Measurements from ENCODE around the gene IL21R. TPM values are rescaled to one million over a fixed set of nuclear protein-coding genes. Genes with fewer than 3 reads are reported as not detected.
A peak's percentile ranks its signal among the peaks of the same experiment; 100 is the strongest.

IL21R gene
- total RNA-seq, 8 experiments from 2014 or later, result 0.05 to 1.2 (median 0.17) TPM

GRCh38 chr16:27485126-27485525 is 83.2 kb downstream of the IL21R start:
- no peak overlapping the region for H3K4me3 ChIP-seq
- WGBS, 10 experiments, result 80 to 100% (median 93%) methylated on average over 1 to 6 of the region's 9 CpGs; no CpG with 5 or more reads in 3 of the 10 experiments
- in situ Hi-C loops (cut with MboI; ENCODE audit: low pct_unique_long_range_greater_than_20kb in 2 of 9, low sequenced_read_pairs in 9 of 9, unreplicated experiment in 9 of 9), result no loop called here
- no peak for ATAC-seq (replicated peaks in 6 of 8)
- H3K27ac ChIP-seq, result no peak overlapping the region
- no peaks in the 10 kb centered on the region for H3K4me1 ChIP-seq (replicated peaks in 1 of 2)

DNA sequence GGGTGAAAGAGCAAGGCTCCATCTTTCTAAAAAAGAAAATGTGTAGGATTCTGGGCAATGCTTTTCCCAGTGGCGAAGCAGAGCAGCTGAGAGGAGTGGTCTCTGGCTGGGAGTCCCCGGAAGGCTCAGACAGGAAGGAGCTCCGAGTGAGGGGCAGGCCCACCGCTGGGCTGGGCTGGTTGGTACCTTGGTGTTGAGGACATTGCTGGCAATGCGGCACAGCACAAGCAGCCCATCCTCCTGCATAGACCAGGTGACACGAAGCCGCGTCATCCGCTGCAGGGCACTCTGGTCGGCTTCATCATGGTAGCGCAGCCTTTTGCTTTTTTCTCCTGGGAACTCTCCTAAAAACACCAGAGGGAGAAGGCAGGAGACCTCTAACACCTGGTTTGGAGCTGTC is 83.8 kb downstream of the IL21R start:
- Histone ChIP-seq H3K4me1 (replicated peaks in 1 of 2) (no peaks in the 10 kb centered on the region), H3K27ac (no peak overlapping the region), H3K4me3 (no peak overlapping the region)
- in situ Hi-C loops (cut with MboI; ENCODE audit: low pct_unique_long_range_greater_than_20kb in 2 of 9, low sequenced_read_pairs in 9 of 9, unreplicated experiment in 9 of 9), result no loop called here
- WGBS, 10 experiments, result 96 to 100% (median 99%) methylated on average over 1 to 8 of the region's 11 CpGs; no CpG with 5 or more reads in 6 of the 10 experiments
- no peak for ATAC-seq (replicated peaks in 6 of 8)

- 67 to 93% (median 84%) methylated on average over 3 to 8 of the region's 8 CpGs; no CpG with 5 or more reads in 2 of the 10 experiments for WGBS, 10 experiments
- ATAC-seq (replicated peaks in 6 of 8), result no peak
- no peak overlapping the region for H3K27ac ChIP-seq
- no peak overlapping the region for H3K4me3 ChIP-seq
- in situ Hi-C loops (cut with MboI; ENCODE audit: low pct_unique_long_range_greater_than_20kb in 2 of 9, low sequenced_read_pairs in 9 of 9, unreplicated experiment in 9 of 9), result no loop called here
- no peaks in the 10 kb centered on the region for H3K4me1 ChIP-seq (replicated peaks in 1 of 2)
These were observed 84.4 kb downstream of the IL21R start for GRCh38 chr16:27486344-27486743.

DNA sequence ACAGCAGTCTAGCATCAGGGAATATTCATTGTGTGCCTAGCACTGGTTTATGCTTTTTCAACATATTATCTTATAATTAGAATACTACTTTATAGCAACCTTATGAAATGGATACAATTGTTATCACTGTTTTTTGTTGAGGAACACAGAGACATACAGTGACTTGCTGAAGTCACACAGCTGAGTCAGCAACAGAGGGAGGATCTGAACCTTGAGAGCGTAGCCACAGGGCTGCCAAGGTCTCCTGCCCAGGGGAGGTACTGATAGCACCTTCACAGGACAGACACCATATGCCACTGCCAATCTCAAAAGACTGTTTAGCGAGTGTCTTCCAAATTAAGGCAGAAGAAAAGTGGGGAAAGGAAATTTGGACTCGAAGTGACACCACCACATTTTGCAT is 84.8 kb downstream of the IL21R start:
- 100% methylated on average over 1 to 3 of the region's 3 CpGs; no CpG with 5 or more reads in 5 of the 10 experiments for WGBS, 10 experiments
- no peak overlapping the region for H3K27ac ChIP-seq
- ATAC-seq (replicated peaks in 6 of 8), result no peak
- no peak overlapping the region for H3K4me3 ChIP-seq
- in situ Hi-C loops (cut with MboI; ENCODE audit: low pct_unique_long_range_greater_than_20kb in 2 of 9, low sequenced_read_pairs in 9 of 9, unreplicated experiment in 9 of 9), result no loop called here
- no peaks in the 10 kb centered on the region for H3K4me1 ChIP-seq (replicated peaks in 1 of 2)

DNA sequence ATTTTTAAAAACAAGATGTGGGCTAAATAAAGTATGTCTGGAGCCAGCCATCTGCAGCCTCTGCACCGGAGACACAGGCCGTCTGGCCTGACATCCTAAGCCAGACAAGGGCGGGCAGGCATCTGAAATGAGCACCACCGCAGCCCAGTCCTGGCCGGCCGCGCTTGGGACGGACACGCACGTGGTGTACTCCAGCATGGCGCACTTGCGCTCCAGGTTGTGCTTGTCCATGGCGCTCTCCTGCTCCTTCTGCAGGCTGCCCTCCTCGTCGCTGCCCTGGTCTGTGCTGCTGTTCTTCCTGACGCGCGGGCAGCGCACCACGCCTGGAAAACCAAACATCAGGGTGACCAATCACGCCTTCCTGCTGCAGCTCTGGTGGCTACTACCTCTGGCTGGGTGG is 87.4 kb downstream of the IL21R start:
- Histone ChIP-seq H3K27ac (no peak overlapping the region), H3K4me1 (replicated peaks in 1 of 2) (no peaks in the 10 kb centered on the region), H3K4me3 (no peak overlapping the region)
- WGBS, 10 experiments, result 92 to 100% (median 96%) methylated on average over 1 to 9 of the region's 21 CpGs; no CpG with 5 or more reads in 4 of the 10 experiments
- in situ Hi-C loops (cut with MboI; ENCODE audit: low pct_unique_long_range_greater_than_20kb in 2 of 9, low sequenced_read_pairs in 9 of 9, unreplicated experiment in 9 of 9), result no loop called here
- ATAC-seq (replicated peaks in 6 of 8), result no peak

DNA sequence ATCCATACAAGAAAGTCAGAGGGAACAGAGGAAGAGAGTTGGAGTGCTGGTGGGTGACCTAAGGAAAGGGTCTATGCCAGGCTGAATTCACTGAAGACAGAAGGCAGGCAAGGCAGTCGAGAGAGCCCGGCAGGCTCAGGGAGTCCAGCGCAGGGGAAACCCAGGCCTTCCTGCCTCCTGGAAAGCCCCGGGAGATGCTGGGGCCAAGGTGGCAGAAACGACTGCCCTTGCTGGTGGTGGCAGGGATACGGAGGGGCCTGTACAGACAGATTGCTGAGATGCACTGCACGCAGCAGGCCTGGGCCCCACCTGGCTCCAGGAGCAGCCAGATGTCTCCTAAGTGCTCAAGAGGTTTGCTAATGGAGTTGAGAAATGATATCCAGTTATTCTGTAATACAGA is 87.9 kb downstream of the IL21R start:
- WGBS, 10 experiments, result 0 to 100% (median 80%) methylated on average over 1 to 3 of the region's 7 CpGs; no CpG with 5 or more reads in 5 of the 10 experiments
- Histone ChIP-seq H3K4me1 (replicated peaks in 1 of 2) (no peaks in the 10 kb centered on the region), H3K27ac (no peak overlapping the region), H3K4me3 (no peak overlapping the region)
- ATAC-seq (replicated peaks in 6 of 8), result no peak
- in situ Hi-C loops (cut with MboI; ENCODE audit: low pct_unique_long_range_greater_than_20kb in 2 of 9, low sequenced_read_pairs in 9 of 9, unreplicated experiment in 9 of 9), result no loop called here

DNA sequence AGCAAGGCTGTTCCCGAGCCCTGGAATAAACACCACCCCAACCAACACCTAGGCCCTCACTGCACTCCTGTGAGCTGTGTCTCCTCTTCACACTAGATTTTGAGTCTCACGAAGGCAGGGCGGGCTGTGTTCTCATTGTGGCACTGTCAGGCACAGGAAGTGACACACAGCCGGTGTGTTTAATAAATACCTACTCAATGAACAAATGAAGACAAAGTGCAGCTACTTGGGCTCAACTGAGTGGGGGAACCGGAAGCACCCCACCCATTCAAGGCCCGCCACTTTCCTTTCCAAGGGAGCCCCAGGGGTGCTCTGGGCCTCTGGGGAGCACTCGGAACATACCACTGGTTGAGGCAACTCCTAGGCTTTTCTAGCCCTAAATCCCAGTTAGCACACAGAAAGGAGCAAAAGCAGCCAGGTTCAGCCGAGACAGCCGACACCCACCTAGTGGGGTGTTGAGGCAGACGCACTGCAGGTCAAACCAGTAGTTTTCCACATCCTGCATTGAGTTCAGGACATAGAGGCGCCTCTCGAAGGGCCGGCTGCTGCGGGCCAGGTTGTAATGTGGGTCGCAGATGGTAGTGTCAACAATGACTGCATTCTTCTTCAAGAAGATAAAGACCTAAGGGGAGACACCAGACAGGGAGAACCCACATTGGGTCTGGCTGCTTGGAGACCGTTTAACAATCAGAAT is 90.1 kb downstream of the IL21R start:
- in situ Hi-C loops (cut with MboI; ENCODE audit: low pct_unique_long_range_greater_than_20kb in 2 of 9, low sequenced_read_pairs in 9 of 9, unreplicated experiment in 9 of 9), result no loop called here
- ATAC-seq (replicated peaks in 6 of 8), result no peak
- H3K4me3 ChIP-seq, result no peak overlapping the region
- H3K4me1 ChIP-seq (replicated peaks in 1 of 2), result no peaks in the 10 kb centered on the region
- 92 to 100% (median 98%) methylated on average over 1 to 12 of the region's 16 CpGs for WGBS, 10 experiments
- H3K27ac ChIP-seq, result no peak overlapping the region

- Histone ChIP-seq H3K27ac (no peak overlapping the region), H3K4me3 (no peak overlapping the region), H3K4me1 (replicated peaks in 1 of 2) (no peaks in the 10 kb centered on the region)
- no peak for ATAC-seq (replicated peaks in 6 of 8)
- 91 to 100% (median 96%) methylated on average over 1 to 8 of the region's 11 CpGs; no CpG with 5 or more reads in 4 of the 10 experiments for WGBS, 10 experiments
- in situ Hi-C loops (cut with MboI; ENCODE audit: low pct_unique_long_range_greater_than_20kb in 2 of 9, low sequenced_read_pairs in 9 of 9, unreplicated experiment in 9 of 9), result no loop called here
These were observed 90.6 kb downstream of the IL21R start for GRCh38 chr16:27492588-27492979.

DNA sequence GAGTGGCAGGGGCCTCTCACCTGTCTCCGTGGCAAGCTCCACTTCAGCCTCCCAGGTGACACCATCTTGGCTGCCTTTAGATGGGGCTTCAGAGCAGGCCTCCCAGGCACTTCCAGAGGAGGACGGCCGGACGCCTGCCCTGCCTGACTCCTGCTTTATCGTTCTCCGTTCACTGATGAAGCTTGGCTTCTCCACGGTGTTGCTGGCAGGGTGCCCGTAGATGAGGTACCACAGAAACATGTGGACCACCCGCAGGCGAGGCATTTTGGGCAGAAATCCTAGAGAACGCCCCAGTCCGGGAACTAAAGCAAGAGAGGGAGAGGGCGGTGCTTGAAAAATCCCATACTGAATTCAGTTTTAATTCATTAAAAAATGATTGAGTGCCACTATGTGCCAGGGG is 93.2 kb downstream of the IL21R start:
- no peak overlapping the region for H3K27ac ChIP-seq
- ATAC-seq (replicated peaks in 6 of 8), result peak in 2 of 8 experiments; percentile 52 to 69
- WGBS, 10 experiments, result 17 to 100% (median 89%) methylated on average over 2 to 10 of the region's 13 CpGs; no CpG with 5 or more reads in 2 of the 10 experiments
- in situ Hi-C loops (cut with MboI; ENCODE audit: low pct_unique_long_range_greater_than_20kb in 2 of 9, low sequenced_read_pairs in 9 of 9, unreplicated experiment in 9 of 9), result no loop called here
- H3K4me3 ChIP-seq, result no peak overlapping the region
- no peaks in the 10 kb centered on the region for H3K4me1 ChIP-seq (replicated peaks in 1 of 2)

DNA sequence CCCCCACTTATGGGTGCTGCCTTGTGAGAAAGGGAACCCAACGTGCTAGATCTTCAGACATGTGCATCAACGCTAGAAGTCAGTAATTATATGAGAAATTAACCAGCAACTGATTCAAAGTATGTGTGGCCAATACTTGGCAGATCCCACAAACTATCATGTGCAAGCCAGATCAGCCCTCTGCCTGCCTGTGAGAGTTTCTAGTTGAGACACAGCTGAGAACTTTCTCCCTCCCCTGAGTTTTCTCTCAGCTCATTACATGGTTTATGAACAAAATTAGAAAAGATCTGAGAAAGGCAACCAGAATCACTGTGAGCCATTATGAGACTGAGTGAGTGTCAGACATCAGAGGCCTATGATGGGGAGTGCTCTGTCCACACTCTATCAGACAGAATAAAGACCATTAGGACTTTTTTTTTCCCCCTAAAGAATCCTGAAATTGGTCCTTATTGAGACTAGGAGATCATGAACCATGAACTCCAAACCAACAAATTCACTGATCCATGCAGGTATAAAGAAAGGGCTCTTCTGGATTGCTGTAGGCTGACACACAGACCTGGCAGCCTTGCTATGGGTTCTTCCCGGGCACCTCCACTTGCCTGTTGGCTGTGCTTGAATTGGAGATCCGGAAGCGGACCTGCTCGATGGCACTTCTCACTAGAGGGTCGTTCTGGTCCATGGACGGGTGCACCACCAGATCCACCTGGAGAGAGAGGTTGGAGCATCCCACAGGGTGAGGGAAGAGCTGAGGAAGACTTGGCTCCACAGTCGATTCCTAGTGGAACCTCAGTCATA is 96.3 kb downstream of the IL21R start:
- in situ Hi-C loops (cut with MboI; ENCODE audit: low pct_unique_long_range_greater_than_20kb in 2 of 9, low sequenced_read_pairs in 9 of 9, unreplicated experiment in 9 of 9), result no loop called here
- ATAC-seq (replicated peaks in 6 of 8), result no peak
- WGBS, 10 experiments, result 22 to 100% (median 89%) methylated on average over 1 to 9 of the region's 9 CpGs; no CpG with 5 or more reads in 2 of the 10 experiments
- no peaks in the 10 kb centered on the region for H3K4me1 ChIP-seq (replicated peaks in 1 of 2)
- no peak overlapping the region for H3K4me3 ChIP-seq
- no peak overlapping the region for H3K27ac ChIP-seq

DNA sequence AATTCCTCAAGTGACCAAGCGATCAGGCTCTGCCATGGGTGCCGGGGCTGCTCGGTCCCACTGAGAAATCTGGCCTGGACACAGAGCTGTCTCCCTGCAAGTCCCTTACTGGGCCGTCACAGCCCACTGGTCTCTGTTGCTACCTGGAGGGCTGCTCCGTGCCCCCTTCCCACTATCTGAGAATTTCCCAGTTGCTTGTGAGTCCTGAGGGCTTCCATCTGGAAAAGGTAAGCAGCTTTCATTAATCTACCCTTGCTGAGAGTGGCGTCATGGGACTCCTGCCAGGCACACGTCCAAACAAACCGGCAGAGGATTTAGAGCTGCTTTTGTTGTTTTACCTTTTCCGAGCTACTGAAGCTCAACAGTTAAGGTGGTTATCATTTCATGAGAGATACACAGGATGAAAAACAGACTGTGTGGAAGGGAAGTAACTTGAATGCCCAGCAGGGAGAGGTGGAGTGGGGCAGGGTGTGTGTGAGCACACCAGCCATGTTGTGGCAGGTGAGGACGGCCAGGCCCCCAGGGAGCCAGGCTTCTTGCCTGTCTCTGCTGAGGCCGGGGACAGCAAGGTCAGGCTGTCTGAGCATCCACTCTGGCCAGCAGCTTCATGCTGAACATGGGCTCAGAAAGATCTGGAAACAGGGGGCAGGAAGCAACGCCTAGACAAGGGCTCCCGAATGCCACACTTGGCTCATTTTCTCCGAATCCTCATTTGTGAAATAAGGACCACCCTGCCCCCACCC is 97.1 kb downstream of the IL21R start:
- in situ Hi-C loops (cut with MboI; ENCODE audit: low pct_unique_long_range_greater_than_20kb in 2 of 9, low sequenced_read_pairs in 9 of 9, unreplicated experiment in 9 of 9), result no loop called here
- H3K4me1 ChIP-seq (replicated peaks in 1 of 2), result no peaks in the 10 kb centered on the region
- WGBS, 10 experiments, result 86 to 100% (median 93%) methylated on average over 2 to 4 of the region's 14 CpGs; no CpG with 5 or more reads in 4 of the 10 experiments
- ATAC-seq (replicated peaks in 6 of 8), result no peak
- H3K27ac ChIP-seq, result no peak overlapping the region
- H3K4me3 ChIP-seq, result no peak overlapping the region

GRCh38 chr16:27499659-27500055 is 97.7 kb downstream of the IL21R start:
- WGBS, 10 experiments, result 91 to 100% (median 96%) methylated on average over 1 to 7 of the region's 9 CpGs; no CpG with 5 or more reads in 6 of the 10 experiments
- no peaks in the 10 kb centered on the region for H3K4me1 ChIP-seq (replicated peaks in 1 of 2)
- in situ Hi-C loops (cut with MboI; ENCODE audit: low pct_unique_long_range_greater_than_20kb in 2 of 9, low sequenced_read_pairs in 9 of 9, unreplicated experiment in 9 of 9), result no loop called here
- H3K4me3 ChIP-seq, result no peak overlapping the region
- no peak for ATAC-seq (replicated peaks in 6 of 8)
- H3K27ac ChIP-seq, result no peak overlapping the region

GRCh38 chr16:27500801-27501200 is 98.8 kb downstream of the IL21R start:
- no peak overlapping the region for H3K4me3 ChIP-seq
- no peak overlapping the region for H3K27ac ChIP-seq
- ATAC-seq (replicated peaks in 6 of 8), result no peak
- in situ Hi-C loops (cut with MboI; ENCODE audit: low pct_unique_long_range_greater_than_20kb in 2 of 9, low sequenced_read_pairs in 9 of 9, unreplicated experiment in 9 of 9), result no loop called here
- 60 to 100% (median 100%) methylated on average over 1 to 2 of the region's 3 CpGs; no CpG with 5 or more reads in 4 of the 10 experiments for WGBS, 10 experiments
- no peaks in the 10 kb centered on the region for H3K4me1 ChIP-seq (replicated peaks in 1 of 2)

Data from motor neuron (in vitro differentiated cells).